ENCODE measurements around the gene ATP11A.

Gene ATP11A

DNA sequence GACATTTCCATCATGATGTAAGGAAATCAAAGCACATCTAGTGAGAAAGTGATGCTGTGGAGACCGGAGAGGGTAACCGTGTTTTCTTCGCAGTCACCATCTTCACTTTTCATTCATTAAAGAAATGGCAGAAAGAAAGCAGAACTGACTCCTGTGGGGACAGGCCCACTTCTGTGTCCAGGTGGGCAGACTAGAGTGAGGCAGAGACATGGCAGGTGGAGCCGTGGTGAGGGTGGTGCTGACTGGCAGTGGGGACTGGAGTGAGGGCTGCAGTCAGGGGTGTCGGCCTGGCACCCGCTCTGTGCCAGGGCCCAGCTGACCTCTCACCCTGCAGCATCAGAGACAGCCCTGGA, 207.7 kb downstream of the ATP11A start:
- Histone ChIP-seq H3K9me3 (ENCODE audit: control insufficient read depth, low read length) (no peaks in the 10 kb centered on the region), H3K36me3 (ENCODE audit: control insufficient read depth, insufficient read depth, low read length) (no peaks in the 10 kb centered on the region), H3K27me3 (replicated peaks; ENCODE audit: control insufficient read depth, insufficient read depth, low read length, poor library complexity, severe bottlenecking) (peaks cover 19% of the 10 kb centered on the region)

DNA sequence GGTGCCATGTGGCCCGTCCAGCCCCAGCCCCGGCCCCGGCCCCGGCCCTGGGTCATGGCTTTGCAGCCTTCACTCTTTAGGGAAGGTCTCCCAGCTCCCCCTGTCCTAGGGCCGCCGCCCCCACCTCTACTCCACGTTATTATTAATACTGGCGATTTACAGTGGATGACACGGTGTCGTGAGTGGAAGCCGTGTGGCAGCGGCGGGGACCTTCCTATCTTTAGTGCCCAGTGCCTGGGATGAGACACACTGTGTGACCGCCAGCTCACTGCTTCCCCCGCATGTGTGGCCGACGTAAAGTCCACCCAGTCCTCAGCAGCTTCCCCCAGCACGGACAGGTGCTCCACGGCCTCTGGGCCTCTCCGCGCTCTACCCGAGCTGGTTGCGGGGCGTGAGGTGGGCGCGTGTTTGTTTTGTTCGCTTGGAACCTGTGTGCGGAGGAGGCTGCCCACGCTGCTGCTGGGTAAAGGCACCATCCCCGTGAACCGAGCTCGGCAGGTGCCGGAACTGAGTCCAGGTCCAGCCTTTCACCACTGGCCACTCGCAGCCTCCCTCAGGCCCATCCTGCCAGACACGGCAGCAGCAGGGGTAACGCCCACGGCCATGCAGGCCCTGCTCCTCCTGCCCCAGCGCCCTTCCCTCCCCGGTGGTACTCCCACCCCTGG, 208.2 kb downstream of the ATP11A start:
- H3K4me3 ChIP-seq (ENCODE audit: insufficient read depth, low read depth, low read length, poor library complexity, severe bottlenecking), result no peak overlapping the region
- H3K9me3 ChIP-seq (ENCODE audit: control insufficient read depth, low read length), result no peaks in the 10 kb centered on the region
- peaks cover 10% of the 10 kb centered on the region for H3K4me1 ChIP-seq (ENCODE audit: control insufficient read depth, insufficient read depth, low read length, poor library complexity, severe bottlenecking)
- H3K36me3 ChIP-seq (ENCODE audit: control insufficient read depth, insufficient read depth, low read length), result no peaks in the 10 kb centered on the region
- DNase-seq, result no peak
- H3K27me3 ChIP-seq (replicated peaks; ENCODE audit: control insufficient read depth, insufficient read depth, low read length, poor library complexity, severe bottlenecking), result peaks cover 19% of the 10 kb centered on the region
- no peak overlapping the region for H3K27ac ChIP-seq (ENCODE audit: insufficient read depth, low read length, poor library complexity, severe bottlenecking)

More for the DNA sequence above, 207.7 kb downstream of the ATP11A start:
- DNase-seq, result no peak
- Histone ChIP-seq H3K4me1 (ENCODE audit: control insufficient read depth, insufficient read depth, low read length, poor library complexity, severe bottlenecking) (peaks cover 10% of the 10 kb centered on the region), H3K4me3 (ENCODE audit: insufficient read depth, low read depth, low read length, poor library complexity, severe bottlenecking) (no peak overlapping the region), H3K27ac (ENCODE audit: insufficient read depth, low read length, poor library complexity, severe bottlenecking) (no peak overlapping the region)

DNA sequence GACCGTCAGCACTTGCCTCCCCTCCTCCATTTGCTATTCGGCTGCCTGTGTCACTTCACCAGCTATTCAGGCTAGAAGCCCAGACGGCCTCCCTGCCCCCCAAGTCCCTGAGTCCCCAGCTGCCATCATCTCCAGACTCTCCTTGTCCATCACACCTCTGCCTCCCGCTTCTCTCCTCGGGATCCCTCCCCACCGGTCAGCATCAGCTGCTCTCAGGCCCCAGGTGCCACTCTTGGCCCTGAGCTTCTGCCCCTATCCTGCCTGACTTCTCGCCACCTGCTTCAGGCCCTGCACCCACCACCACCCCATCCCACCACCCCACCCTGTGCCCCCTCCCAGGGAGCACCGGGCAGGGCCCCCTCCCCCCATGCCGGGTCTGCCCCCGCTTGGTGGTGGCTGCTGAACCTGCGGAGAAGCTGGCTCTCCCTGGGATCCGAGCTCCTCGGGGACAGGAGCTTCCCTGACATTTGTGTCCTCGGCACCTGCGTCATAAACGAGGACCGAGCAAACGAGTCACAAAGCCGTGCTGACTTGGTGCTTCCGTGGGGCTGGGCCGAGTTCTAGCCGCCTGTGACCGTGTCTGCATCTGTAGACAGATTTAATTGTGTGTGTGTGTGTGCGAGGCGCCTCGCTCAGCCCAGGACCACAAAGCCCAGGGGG, 208.9 kb downstream of the ATP11A start:
- H3K4me1 ChIP-seq (ENCODE audit: control insufficient read depth, insufficient read depth, low read length, poor library complexity, severe bottlenecking), result peaks cover 10% of the 10 kb centered on the region
- peaks cover 19% of the 10 kb centered on the region for H3K27me3 ChIP-seq (replicated peaks; ENCODE audit: control insufficient read depth, insufficient read depth, low read length, poor library complexity, severe bottlenecking)
- no peak for DNase-seq
- H3K27ac ChIP-seq (ENCODE audit: insufficient read depth, low read length, poor library complexity, severe bottlenecking), result no peak overlapping the region
- no peaks in the 10 kb centered on the region for H3K36me3 ChIP-seq (ENCODE audit: control insufficient read depth, insufficient read depth, low read length)
- no peaks in the 10 kb centered on the region for H3K9me3 ChIP-seq (ENCODE audit: control insufficient read depth, low read length)
- no peak overlapping the region for H3K4me3 ChIP-seq (ENCODE audit: insufficient read depth, low read depth, low read length, poor library complexity, severe bottlenecking)

DNA sequence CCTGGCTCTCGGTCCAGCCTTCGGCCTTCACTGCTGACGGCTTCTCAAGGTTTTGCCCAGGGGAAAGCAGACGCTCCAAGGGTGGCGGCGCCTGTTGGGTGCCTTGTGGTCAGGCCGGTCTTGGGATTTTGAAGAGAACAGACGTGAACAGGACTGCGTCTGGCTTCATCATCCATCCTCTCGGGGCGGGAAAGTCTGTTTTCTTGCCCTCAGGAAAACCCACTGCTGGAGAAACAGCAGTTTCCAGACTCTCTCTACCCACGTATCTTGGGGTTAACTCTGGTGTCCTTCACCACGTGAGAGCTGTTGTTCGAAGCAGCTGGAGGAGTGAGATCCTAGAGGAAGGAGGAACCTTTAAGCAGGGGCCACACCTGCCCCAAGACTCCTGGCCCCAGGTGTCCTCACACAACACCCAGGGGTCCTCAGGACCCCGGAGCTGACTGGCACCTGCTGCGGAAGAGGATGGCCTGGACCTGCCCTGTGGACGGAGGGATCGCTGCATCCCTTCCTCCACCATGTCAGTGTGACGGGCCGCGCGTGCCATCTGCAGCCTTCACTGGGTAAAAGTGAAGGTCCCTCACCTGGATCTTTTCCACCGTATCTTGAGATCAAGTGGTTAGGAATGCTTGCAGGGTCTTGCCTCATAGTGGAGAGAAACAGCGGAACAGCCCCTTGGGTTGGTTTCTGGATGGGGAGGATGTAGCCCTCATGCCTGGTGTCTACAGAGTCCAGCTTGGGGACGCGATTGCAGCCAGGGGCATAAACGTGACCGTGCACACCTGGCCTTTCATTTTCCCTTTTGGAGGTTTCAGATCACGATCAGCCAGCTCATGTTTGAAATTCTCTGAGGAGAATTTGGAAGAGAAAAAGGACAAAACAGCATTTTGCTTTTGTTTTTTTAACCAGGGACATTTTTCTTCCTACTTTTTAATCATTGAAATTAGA, 209.7 kb downstream of the ATP11A start:
- no peaks in the 10 kb centered on the region for H3K9me3 ChIP-seq (ENCODE audit: control insufficient read depth, low read length)
- H3K4me1 ChIP-seq (ENCODE audit: control insufficient read depth, insufficient read depth, low read length, poor library complexity, severe bottlenecking), result peaks cover 8% of the 10 kb centered on the region
- H3K4me3 ChIP-seq (ENCODE audit: insufficient read depth, low read depth, low read length, poor library complexity, severe bottlenecking), result no peak overlapping the region
- H3K36me3 ChIP-seq (ENCODE audit: control insufficient read depth, insufficient read depth, low read length), result no peaks in the 10 kb centered on the region
- no peak for DNase-seq
- H3K27me3 ChIP-seq (replicated peaks; ENCODE audit: control insufficient read depth, insufficient read depth, low read length, poor library complexity, severe bottlenecking), result peaks cover 18% of the 10 kb centered on the region
- H3K27ac ChIP-seq (ENCODE audit: insufficient read depth, low read length, poor library complexity, severe bottlenecking), result no peak overlapping the region

DNA sequence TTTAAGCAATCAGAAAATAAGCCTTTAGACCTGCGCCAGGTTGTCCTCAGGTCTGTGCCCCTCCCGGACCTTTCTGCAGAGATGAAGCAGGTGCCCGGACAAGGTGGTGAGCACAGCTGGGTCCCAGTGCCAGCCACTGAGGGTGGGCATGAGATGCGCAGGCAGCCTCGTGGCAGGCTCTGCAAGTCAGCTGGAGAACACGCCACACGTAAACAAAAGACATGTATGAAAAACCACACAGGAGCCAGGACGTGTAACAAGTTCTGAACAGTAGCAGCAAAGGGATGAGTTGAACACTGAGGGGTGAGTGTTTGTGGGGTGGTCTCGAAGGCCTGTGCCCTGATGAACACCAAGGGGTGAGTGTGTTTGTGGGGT, 210.4 kb downstream of the ATP11A start:
- Histone ChIP-seq H3K4me3 (ENCODE audit: insufficient read depth, low read depth, low read length, poor library complexity, severe bottlenecking) (no peak overlapping the region), H3K9me3 (ENCODE audit: control insufficient read depth, low read length) (peaks cover 4% of the 10 kb centered on the region), H3K4me1 (ENCODE audit: control insufficient read depth, insufficient read depth, low read length, poor library complexity, severe bottlenecking) (peaks cover 2% of the 10 kb centered on the region), H3K27ac (ENCODE audit: insufficient read depth, low read length, poor library complexity, severe bottlenecking) (no peak overlapping the region), H3K27me3 (replicated peaks; ENCODE audit: control insufficient read depth, insufficient read depth, low read length, poor library complexity, severe bottlenecking) (peaks cover 12% of the 10 kb centered on the region), H3K36me3 (ENCODE audit: control insufficient read depth, insufficient read depth, low read length) (no peaks in the 10 kb centered on the region)
- no peak for DNase-seq

DNA sequence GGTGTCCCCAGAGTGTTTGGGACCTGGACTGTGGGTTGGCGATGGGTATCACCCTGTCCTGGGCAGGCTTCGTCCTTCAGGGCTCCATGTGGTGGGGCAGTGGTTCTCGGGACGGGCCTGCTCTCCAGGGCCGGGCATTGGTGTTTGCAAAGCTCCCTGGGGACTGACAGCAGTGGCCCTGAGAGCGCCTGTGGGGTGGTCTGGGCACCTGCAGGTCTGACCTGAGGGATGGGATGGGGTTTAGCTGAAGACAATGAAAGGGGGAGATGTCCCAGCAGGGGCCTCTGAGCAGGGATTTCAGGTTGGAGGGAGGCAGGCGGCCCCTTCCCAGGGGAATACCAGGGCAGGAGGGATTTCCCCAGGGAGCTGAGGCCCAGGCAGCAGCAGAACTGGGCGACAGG, 210.9 kb downstream of the ATP11A start:
- Histone ChIP-seq H3K27ac (ENCODE audit: insufficient read depth, low read length, poor library complexity, severe bottlenecking) (no peak overlapping the region), H3K27me3 (replicated peaks; ENCODE audit: control insufficient read depth, insufficient read depth, low read length, poor library complexity, severe bottlenecking) (peaks cover 7% of the 10 kb centered on the region), H3K4me3 (ENCODE audit: insufficient read depth, low read depth, low read length, poor library complexity, severe bottlenecking) (no peak overlapping the region), H3K4me1 (ENCODE audit: control insufficient read depth, insufficient read depth, low read length, poor library complexity, severe bottlenecking) (no peaks in the 10 kb centered on the region), H3K9me3 (ENCODE audit: control insufficient read depth, low read length) (peaks cover 8% of the 10 kb centered on the region), H3K36me3 (ENCODE audit: control insufficient read depth, insufficient read depth, low read length) (no peaks in the 10 kb centered on the region)
- DNase-seq, result no peak

DNA sequence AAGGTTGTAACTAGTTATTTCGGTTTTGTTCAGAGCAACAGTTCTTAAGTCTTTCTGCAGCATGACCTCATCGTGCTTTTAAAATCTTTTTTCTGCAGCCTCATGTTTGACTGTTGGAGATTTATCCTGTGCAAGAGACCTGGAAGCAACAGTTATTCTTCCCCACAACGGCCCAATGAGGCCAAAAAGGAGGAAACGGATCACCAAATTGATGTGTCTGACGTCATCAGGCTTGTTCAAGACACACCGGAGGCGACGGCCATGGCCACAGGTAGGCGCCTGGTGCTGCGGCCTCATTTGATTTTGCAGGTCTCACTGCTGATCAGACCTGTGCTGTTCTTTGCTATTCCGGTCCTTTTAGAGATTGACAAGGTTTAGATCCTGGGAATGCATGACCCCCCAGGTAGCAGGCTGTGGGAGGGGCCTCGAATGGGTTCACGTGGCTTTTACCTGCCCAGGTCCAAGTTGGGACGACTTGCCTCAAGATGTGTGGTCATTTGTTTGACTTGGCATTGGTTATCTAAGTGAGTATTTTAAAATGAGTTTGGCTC, 212.3 kb downstream of the ATP11A start:
- H3K4me3 ChIP-seq (ENCODE audit: insufficient read depth, low read depth, low read length, poor library complexity, severe bottlenecking), result no peak overlapping the region
- H3K4me1 ChIP-seq (ENCODE audit: control insufficient read depth, insufficient read depth, low read length, poor library complexity, severe bottlenecking), result no peaks in the 10 kb centered on the region
- H3K27me3 ChIP-seq (replicated peaks; ENCODE audit: control insufficient read depth, insufficient read depth, low read length, poor library complexity, severe bottlenecking), result no peaks in the 10 kb centered on the region

DNA sequence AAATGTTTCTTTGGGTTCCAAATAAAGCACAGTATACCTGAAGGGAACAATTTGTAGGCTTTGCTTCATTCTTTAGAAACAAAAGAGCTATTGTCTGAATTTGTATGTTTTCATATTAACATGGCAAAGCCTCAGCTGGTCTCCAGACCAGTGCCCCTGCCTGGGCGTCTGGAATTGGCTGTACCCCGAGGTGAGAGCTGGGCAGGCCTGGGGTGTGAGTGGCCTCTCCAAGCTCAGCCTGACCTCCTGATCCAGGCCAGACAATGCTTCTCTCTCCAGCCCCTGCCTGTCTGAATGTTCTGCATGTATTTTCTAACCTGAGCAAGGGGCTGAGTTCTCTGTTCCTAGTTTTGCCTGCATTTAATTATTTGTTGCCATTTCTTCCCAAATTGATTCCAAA, 212.8 kb downstream of the ATP11A start:
- Histone ChIP-seq H3K4me3 (ENCODE audit: insufficient read depth, low read depth, low read length, poor library complexity, severe bottlenecking) (no peak overlapping the region), H3K9me3 (ENCODE audit: control insufficient read depth, low read length) (peaks cover 8% of the 10 kb centered on the region), H3K27ac (ENCODE audit: insufficient read depth, low read length, poor library complexity, severe bottlenecking) (no peak overlapping the region), H3K4me1 (ENCODE audit: control insufficient read depth, insufficient read depth, low read length, poor library complexity, severe bottlenecking) (no peaks in the 10 kb centered on the region), H3K36me3 (ENCODE audit: control insufficient read depth, insufficient read depth, low read length) (no peaks in the 10 kb centered on the region), H3K27me3 (replicated peaks; ENCODE audit: control insufficient read depth, insufficient read depth, low read length, poor library complexity, severe bottlenecking) (no peaks in the 10 kb centered on the region)
- DNase-seq, result no peak

More for the DNA sequence above, 212.3 kb downstream of the ATP11A start:
- no peak for DNase-seq
- Histone ChIP-seq H3K27ac (ENCODE audit: insufficient read depth, low read length, poor library complexity, severe bottlenecking) (no peak overlapping the region), H3K36me3 (ENCODE audit: control insufficient read depth, insufficient read depth, low read length) (no peaks in the 10 kb centered on the region), H3K9me3 (ENCODE audit: control insufficient read depth, low read length) (peaks cover 8% of the 10 kb centered on the region)

DNA sequence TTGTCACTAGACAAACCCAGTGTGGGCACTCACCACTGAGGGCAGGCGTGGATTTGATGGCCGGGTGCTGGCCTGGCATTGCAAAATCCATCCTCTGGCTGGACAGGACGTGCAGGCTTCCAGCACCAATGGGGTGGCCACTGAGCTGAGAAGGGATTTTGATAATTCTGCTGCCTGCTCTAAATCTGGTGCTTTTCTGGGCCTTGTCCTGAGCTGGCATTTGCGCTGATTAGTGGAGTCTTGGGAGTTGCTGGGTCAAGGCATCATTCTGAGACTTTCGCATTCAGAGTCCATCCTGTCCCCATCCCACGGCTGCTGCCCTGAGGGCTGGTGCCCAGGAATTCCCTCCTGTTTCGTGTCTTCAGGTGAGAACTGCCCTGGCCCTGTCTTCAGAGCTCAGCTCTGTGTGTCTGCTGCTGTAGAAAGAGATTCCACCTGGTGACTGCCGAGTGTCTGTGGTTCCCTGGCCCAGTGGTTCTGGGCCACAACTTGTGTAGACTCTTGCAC, 213.3 kb downstream of the ATP11A start:
- no peaks in the 10 kb centered on the region for H3K4me1 ChIP-seq (ENCODE audit: control insufficient read depth, insufficient read depth, low read length, poor library complexity, severe bottlenecking)
- DNase-seq, result no peak
- H3K27ac ChIP-seq (ENCODE audit: insufficient read depth, low read length, poor library complexity, severe bottlenecking), result no peak overlapping the region
- no peak overlapping the region for H3K4me3 ChIP-seq (ENCODE audit: insufficient read depth, low read depth, low read length, poor library complexity, severe bottlenecking)
- H3K9me3 ChIP-seq (ENCODE audit: control insufficient read depth, low read length), result peaks cover 8% of the 10 kb centered on the region
- no peaks in the 10 kb centered on the region for H3K27me3 ChIP-seq (replicated peaks; ENCODE audit: control insufficient read depth, insufficient read depth, low read length, poor library complexity, severe bottlenecking)
- no peaks in the 10 kb centered on the region for H3K36me3 ChIP-seq (ENCODE audit: control insufficient read depth, insufficient read depth, low read length)
